CD4-positive, alpha-beta T cell (primary cell): ENCODE data around the gene R3HDM1. TPM values are rescaled to one million over a fixed set of nuclear protein-coding genes. Genes with fewer than 3 reads are reported as not detected.

Experiments used
- ATAC-seq: fragments of 200-7000 bp; cut with Tn5 transposase; one replicate; pipeline ENCODE4 v1.10.0; 2022; ENCODE audit warnings: mild to moderate bottlenecking; ENCODE audit not compliant: poor library complexity
- CTCF ChIA-PET: fragments of 350-600 bp; sonication (Branson Sonifier 250); formaldehyde crosslinking; loops from one replicate; lab custom pipeline; 2021; ENCODE audit warnings: antibody characterized with exemption, inconsistent platforms; lab: Charles Lee
- POLR2A ChIA-PET: fragments of 350-600 bp; sonication (Branson Sonifier 250); formaldehyde crosslinking; loops from one replicate; lab custom pipeline; 2021; ENCODE audit warnings: antibody characterized with exemption, inconsistent platforms; lab: Charles Lee
- DNase-seq, 14 experiments: peaks; one replicate each; pipeline ENCODE4 v3.0.0-alpha.2; 2013 to 2020; ENCODE audit warnings: mixed read lengths in 2 of 14
- H3K27ac ChIP-seq, 2 donors: one replicate each; pipeline versions ENCODE4 v1.5.1 to v1.7.0; 2013; ENCODE audit warnings: low read length in 2 of 2, low read depth in 1 of 2, mild to moderate bottlenecking in 1 of 2
- H3K27me3 ChIP-seq, 2 experiments: 1 replicate in 1 of 2; 2 replicates in 1 of 2; pipeline versions ENCODE4 v1.6.1 to v1.7.0; 2013; ENCODE audit warnings: low read length in 2 of 2, control low read depth in 1 of 2, mild to moderate bottlenecking in 1 of 2, moderate library complexity in 1 of 2; ENCODE audit not compliant: insufficient read depth in 2 of 2, control insufficient read depth in 1 of 2
- H3K36me3 ChIP-seq: one replicate; pipeline ENCODE4 v1.6.1; 2013; ENCODE audit warnings: low read length, control low read depth; ENCODE audit not compliant: insufficient read depth
- H3K4me1 ChIP-seq: one replicate; pipeline ENCODE4 v1.6.1; 2013; ENCODE audit warnings: low read length, control low read depth; ENCODE audit not compliant: insufficient read depth
- H3K4me3 ChIP-seq: one replicate; pipeline ENCODE4 v1.5.1; 2013; ENCODE audit warnings: mild to moderate bottlenecking, low read length, moderate library complexity
- H3K9me3 ChIP-seq, 2 experiments: 1 replicate in 1 of 2; 2 replicates in 1 of 2; pipeline versions ENCODE4 v1.6.1 to v1.7.0; 2013; ENCODE audit warnings: low read length in 2 of 2, mild to moderate bottlenecking in 2 of 2, control low read depth in 1 of 2, moderate library complexity in 1 of 2; ENCODE audit not compliant: control insufficient read depth in 1 of 2, insufficient read depth in 1 of 2
- H3K27ac Mint-ChIP-seq: one replicate; pipeline ENCODE4 v1.8.0; 2020; ENCODE audit warnings: mixed read lengths
- H3K27me3 Mint-ChIP-seq: one replicate; pipeline ENCODE4 v1.8.0; 2021; ENCODE audit warnings: mixed read lengths
- H3K36me3 Mint-ChIP-seq: one replicate; pipeline ENCODE4 v1.8.0; 2021; ENCODE audit warnings: low read depth, mixed read lengths
- H3K4me1 Mint-ChIP-seq: one replicate; pipeline ENCODE4 v1.8.0; 2021; ENCODE audit warnings: low read depth, mixed read lengths
- H3K4me3 Mint-ChIP-seq: one replicate; pipeline ENCODE4 v1.8.0; 2020; ENCODE audit warnings: mild to moderate bottlenecking, mixed read lengths
- H3K9me3 Mint-ChIP-seq: one replicate; pipeline ENCODE4 v1.8.0; 2020; ENCODE audit warnings: mixed read lengths
- intact Hi-C, 2 experiments: fragments of 100-400 bp; cut with DNase I in 1 of 2; cut with micrococcal nuclease in 1 of 2; formaldehyde crosslinking; loops; one replicate each; pipeline versions ENCODE4 v1.15.1 to v1.9.0; 2023 to 2025; cut with DNase I, micrococcal nuclease
- total RNA-seq, 174 experiments: library from RNA in 2 of 174; stranded (reverse) in 2 of 174; gene quantifications; one replicate each; pipeline ENCODE4 v1.2.3 and lab custom pipeline; 2021 to 2026
- TF ChIP-seq, protein P1 (sequence below): fragments of 200-600 bp; IDR thresholded peaks from one replicate; pipeline ENCODE4 v1.8.0; 2022; ENCODE audit warnings: antibody characterized with exemption, mild to moderate bottlenecking

R3HDM1 gene
- total RNA-seq, 2 experiments from 2014 or later = 39.7 to 41.4 TPM

DNA sequence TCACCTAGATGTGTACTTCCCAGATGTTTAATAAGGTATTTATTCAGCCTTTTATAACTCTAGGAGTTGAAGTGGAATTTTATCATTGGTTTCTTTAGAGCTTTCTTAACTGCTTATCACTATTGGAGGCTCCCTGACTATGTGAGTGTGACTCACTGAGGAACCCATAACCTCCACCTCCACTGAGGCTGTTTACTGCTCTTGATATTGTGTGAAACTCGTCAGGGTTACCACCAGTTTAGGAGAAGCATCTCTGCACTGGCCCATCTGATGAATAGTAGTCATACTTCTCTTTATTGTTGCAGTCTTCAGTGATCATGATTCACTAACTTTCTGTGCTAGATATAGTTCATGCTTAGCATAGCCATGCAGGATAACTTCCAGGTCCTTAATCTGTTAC is 130.8 kb downstream of the R3HDM1 start:
- POLR2A ChIA-PET = no interaction called here

DNA sequence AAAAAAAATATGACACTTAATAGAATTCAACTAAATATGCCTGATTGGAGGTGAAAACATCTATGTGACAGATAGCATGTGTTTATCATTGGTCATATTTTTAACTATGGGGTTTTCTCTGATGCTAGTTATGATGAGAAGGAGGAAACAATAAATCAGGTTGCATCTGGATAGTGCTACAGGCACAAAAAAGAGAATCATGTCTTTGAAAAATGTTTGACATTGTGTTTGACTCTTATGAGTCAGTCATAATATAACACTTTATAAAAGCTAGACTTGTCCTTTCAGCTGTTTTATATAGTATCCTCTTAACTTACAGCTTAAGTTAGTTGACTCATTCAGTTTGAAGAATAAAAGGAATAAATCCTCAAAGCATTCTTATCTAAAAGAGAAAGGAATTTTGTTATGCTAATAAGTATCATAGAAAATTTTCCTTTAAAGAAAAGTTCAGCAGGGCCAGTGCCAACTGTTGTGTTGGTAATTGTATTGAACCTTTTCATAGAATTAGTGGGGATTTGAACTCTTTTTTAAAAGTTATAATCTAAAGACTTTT is 131.9 kb downstream of the R3HDM1 start:
- no peak overlapping the region for H3K4me3 ChIP-seq
- ATAC-seq = no peak
- peaks cover 14% of the 10 kb centered on the region for H3K36me3 ChIP-seq
- H3K36me3 Mint-ChIP-seq = peaks cover 62% of the 10 kb centered on the region
- DNase-seq = no peak
- H3K9me3 Mint-ChIP-seq = no peaks in the 10 kb centered on the region
- no peaks in the 10 kb centered on the region for H3K27me3 Mint-ChIP-seq
- POLR2A ChIA-PET = interaction anchor here (0.7 kb wide), 1 partner anchor 345 kb away, joined by 3 read pairs; no protein-coding TSS in a partner anchor
- H3K4me3 Mint-ChIP-seq = no peak overlapping the region
- no peak overlapping the region for H3K27ac Mint-ChIP-seq
- H3K27ac ChIP-seq = no peak overlapping the region
- H3K4me1 Mint-ChIP-seq = peaks cover 36% of the 10 kb centered on the region
- no peaks in the 10 kb centered on the region for H3K9me3 ChIP-seq
- H3K27me3 ChIP-seq = no peaks in the 10 kb centered on the region
- H3K4me1 ChIP-seq = no peaks in the 10 kb centered on the region
- CTCF ChIA-PET = interaction anchor here (0.8 kb wide), 1 partner anchor 46 kb away, joined by 6 read pairs; no protein-coding TSS in a partner anchor
- intact Hi-C loops = no loop called here
- TF ChIP-seq, protein P1, sequence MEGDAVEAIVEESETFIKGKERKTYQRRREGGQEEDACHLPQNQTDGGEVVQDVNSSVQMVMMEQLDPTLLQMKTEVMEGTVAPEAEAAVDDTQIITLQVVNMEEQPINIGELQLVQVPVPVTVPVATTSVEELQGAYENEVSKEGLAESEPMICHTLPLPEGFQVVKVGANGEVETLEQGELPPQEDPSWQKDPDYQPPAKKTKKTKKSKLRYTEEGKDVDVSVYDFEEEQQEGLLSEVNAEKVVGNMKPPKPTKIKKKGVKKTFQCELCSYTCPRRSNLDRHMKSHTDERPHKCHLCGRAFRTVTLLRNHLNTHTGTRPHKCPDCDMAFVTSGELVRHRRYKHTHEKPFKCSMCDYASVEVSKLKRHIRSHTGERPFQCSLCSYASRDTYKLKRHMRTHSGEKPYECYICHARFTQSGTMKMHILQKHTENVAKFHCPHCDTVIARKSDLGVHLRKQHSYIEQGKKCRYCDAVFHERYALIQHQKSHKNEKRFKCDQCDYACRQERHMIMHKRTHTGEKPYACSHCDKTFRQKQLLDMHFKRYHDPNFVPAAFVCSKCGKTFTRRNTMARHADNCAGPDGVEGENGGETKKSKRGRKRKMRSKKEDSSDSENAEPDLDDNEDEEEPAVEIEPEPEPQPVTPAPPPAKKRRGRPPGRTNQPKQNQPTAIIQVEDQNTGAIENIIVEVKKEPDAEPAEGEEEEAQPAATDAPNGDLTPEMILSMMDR = no peak

More for the DNA sequence above, 130.8 kb downstream of the R3HDM1 start:
- ATAC-seq (no peak), DNase-seq (no peak)
- H3K4me1 Mint-ChIP-seq = peaks cover 45% of the 10 kb centered on the region
- Histone ChIP-seq H3K27me3 (no peaks in the 10 kb centered on the region), H3K4me1 (no peaks in the 10 kb centered on the region), H3K9me3 (no peaks in the 10 kb centered on the region), H3K27ac (no peak overlapping the region), H3K4me3 (no peak overlapping the region), H3K36me3 (peaks cover 14% of the 10 kb centered on the region)
- CTCF ChIA-PET = interaction anchor here (0.8 kb wide), 1 partner anchor 47 kb away, joined by 6 read pairs; no protein-coding TSS in a partner anchor
- intact Hi-C loops = no loop called here
- H3K9me3 Mint-ChIP-seq = no peaks in the 10 kb centered on the region
- H3K36me3 Mint-ChIP-seq = peaks cover 69% of the 10 kb centered on the region
- H3K4me3 Mint-ChIP-seq = no peak overlapping the region
- TF ChIP-seq, protein P1 = no peak
- H3K27me3 Mint-ChIP-seq = no peaks in the 10 kb centered on the region
- H3K27ac Mint-ChIP-seq = no peak overlapping the region

DNA sequence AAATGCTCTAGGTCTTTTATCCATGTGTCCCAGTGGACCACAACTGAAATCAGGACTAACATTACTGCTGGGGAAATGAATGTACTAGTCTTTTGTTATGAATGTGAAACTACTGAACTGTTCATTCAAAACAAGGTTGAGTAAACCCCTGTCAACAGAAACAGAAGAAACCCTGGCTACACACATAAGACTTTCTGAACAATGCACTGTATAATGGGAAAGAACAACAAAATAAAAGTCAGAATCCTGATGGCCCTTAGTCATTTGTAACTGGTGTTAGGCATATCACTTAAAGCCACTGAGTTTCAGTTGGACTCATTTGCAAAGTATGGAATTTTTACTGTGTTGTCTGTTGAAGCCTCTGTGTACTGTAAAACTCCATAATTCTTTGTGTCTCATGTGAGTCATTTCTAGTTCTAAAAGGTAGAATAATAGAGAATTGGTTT is 133.4 kb downstream of the R3HDM1 start:
- TF ChIP-seq, protein P1 = no peak
- CTCF ChIA-PET = no interaction called here
- intact Hi-C loops = no loop called here
- DNase-seq (no peak), ATAC-seq (no peak)
- H3K9me3 ChIP-seq = no peaks in the 10 kb centered on the region
- Mint-ChIP-seq H3K27me3 (no peaks in the 10 kb centered on the region), H3K4me3 (no peak overlapping the region), H3K4me1 (peaks cover 33% of the 10 kb centered on the region), H3K27ac (peak overlapping the region; percentile 49), H3K36me3 (peaks cover 72% of the 10 kb centered on the region), H3K9me3 (no peaks in the 10 kb centered on the region)
- POLR2A ChIA-PET = no interaction called here
- H3K4me1 ChIP-seq = no peaks in the 10 kb centered on the region
- no peak overlapping the region for H3K27ac ChIP-seq
- H3K27me3 ChIP-seq = no peaks in the 10 kb centered on the region
- peaks cover 21% of the 10 kb centered on the region for H3K36me3 ChIP-seq
- no peak overlapping the region for H3K4me3 ChIP-seq
